ENCODE measurements around the gene RPS29.

Gene RPS29

GRCh38 chr14:49549446-49549845, 36.7 kb downstream of the RPS29 start:
- DNase-seq, result no peak

DNA sequence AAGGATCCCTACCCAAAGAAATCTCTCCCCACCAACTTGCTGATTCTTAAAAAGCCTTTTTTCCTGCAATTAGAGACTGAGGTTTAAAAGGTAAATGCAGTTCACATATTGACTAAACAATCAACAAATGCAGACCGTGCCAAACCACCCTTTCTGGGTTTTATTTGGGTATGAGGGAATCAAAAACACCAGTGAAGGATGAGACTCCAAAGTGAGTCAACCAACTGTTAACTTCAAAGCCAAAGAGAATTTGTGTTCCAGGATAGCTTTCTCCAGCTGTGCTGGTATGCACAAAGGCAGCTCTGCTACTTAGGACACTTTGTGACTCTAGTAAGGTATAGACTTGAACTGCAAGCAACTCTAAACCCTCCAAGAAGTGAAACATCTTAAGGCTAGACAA, 39.4 kb downstream of the RPS29 start:
- no peak for DNase-seq

- no peak for DNase-seq
Observed at GRCh38 chr14:49545716-49546115, 40.5 kb downstream of the RPS29 start.

GRCh38 chr14:49545071-49545470, 41.1 kb downstream of the RPS29 start:
- DNase-seq, result no peak

DNA sequence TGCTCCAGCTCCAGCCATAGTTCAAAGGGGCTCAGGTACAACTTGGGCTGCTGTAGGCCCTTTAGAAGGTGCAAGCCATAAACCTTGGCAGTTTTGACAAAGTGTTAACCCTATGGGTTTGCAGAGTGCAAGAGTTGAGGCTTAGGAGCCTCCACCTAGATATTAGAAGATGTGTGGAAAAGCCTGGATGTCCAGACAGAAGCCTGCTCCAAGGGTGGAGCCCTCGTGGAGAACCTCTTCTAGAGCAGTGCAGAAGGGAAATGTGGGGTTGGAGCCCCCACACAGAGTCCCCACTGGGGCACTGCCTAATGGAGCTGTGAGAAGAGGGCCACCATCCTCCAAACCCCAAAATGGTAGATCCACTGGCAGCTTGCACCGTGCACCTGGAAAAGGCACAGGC, 45.1 kb downstream of the RPS29 start:
- DNase-seq, result no peak

DNA sequence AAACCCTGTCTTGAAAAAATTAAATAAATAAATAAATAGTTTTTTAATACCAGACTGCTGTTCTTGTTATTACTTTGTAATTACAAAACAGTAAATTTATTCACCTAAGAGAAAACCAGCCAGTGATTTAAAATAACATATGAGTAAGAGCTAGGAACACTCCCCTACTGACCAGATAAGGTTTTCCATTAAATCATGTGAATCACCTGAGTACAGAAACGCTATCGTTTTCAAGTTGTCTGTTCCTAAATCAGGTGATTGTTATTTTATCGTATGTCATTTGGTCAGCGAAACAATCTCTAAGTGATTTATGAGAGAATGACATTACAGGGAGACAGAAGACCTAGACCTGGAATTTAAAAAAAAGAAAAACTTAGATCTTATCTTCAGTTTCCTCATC, 47.3 kb downstream of the RPS29 start:
- no peak for DNase-seq
